Heart left ventricle (tissue), 13 donors: Measurements from ENCODE around the gene LHFPL3.

ENCODE experiments used
- POLR2A ChIP-seq, 2 donors: fragments of 450-650 bp; IDR thresholded peaks; one replicate each; pipeline ENCODE4 v1.6.1; 2017; ENCODE audit warnings: antibody characterized with exemption in 2 of 2, mild to moderate bottlenecking in 2 of 2, moderate library complexity in 2 of 2
- TF ChIP-seq, protein P1 (sequence below), 12 donors: fragments of 200-600 bp; sonication (generic) in 4 of 12; IDR thresholded peaks; one replicate each; pipeline versions ENCODE4 v1.5.0 to v1.8.0; 2018 to 2022; ENCODE audit warnings: antibody characterized with exemption in 12 of 12, mild to moderate bottlenecking in 5 of 12
- donor health status: ischemic (EF 13 %, LVEDD 7.1; RV severe dilation, severe dysfunction).
- donor health status: DM: no; HTN: yes; CAD: no.
- donor health status: DM: no; HTN: no; CAD: no.
- donor health status: ischemic (EF 25% LVEDD 6.9; RV normal size, moderate dysfunction).
- donor health status: ischemic (EF 25% LVEDD 5.7; RV mildly dilated, moderate dysfunction).
- donor health status: ischemic (EF 35%, LVEDD 5.7; RV mildly dilated, moderate dysfunction).
- donor health status: nonischemic (EF 11% LVEDD 7.7; RV severe dilation, severe dysfunction).
- donor health status: DM: yes; HTN: yes; CAD: no.
- donor health status: PGD.
- donor health status: ischemic (EF 29% LVEDD 5.4; RV normal size, mild dysfunction).
- donor health status: nonischemic (EF 23%, LVEDD 6.1; RV moderate dilation, normal function).

DNA sequence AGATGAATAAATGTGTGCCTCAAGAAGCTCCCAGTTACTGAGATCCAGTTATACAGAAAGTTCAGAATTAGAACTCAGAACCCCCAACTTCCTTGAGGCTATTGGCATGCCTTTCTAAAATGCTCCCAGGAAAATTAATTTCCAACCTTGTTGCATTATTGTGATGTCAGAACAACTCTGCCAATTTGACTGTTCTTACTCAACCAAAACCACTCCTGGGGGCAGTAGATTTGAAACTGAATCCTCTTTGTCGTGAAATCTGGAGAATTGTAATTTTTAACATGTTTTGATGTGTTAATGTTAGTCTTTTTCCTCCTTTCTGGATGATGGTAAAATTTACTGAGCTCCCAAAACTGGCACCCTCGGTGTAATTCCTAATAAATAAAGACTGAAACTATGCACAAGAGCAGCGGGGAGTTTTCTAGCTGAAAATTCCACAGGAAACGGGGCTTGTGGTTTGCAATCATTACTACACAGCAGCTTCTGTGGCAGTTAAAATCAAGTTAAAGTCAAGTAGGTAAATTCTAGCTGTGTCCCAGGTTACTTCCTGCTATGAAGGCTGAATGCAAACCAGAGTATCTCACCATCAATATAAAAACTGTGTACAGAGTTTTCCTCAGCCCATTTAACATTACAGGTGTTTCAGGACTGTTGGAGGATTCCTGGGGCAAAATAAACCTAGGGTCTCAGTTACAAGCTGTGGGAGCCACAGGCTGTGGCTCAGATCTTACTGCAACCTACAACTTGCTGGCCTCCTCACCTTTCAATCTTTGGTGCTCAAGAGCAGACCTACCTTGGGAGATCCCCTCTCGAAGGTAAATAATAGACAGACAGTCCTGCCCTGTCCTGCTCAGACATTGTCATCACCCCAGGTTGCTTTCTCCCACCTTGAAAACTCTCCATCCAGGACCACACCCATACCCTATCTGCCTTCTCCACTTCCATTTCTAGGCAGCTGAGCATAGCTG is 529.3 kb downstream of the LHFPL3 start:
- TF ChIP-seq, protein P1, sequence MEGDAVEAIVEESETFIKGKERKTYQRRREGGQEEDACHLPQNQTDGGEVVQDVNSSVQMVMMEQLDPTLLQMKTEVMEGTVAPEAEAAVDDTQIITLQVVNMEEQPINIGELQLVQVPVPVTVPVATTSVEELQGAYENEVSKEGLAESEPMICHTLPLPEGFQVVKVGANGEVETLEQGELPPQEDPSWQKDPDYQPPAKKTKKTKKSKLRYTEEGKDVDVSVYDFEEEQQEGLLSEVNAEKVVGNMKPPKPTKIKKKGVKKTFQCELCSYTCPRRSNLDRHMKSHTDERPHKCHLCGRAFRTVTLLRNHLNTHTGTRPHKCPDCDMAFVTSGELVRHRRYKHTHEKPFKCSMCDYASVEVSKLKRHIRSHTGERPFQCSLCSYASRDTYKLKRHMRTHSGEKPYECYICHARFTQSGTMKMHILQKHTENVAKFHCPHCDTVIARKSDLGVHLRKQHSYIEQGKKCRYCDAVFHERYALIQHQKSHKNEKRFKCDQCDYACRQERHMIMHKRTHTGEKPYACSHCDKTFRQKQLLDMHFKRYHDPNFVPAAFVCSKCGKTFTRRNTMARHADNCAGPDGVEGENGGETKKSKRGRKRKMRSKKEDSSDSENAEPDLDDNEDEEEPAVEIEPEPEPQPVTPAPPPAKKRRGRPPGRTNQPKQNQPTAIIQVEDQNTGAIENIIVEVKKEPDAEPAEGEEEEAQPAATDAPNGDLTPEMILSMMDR (IDR thresholded peaks at IDR 0.05), result no peak
- TF ChIP-seq POLR2A (IDR thresholded peaks at IDR 0.05), result no peak
